Midbrain (tissue), 1 donor: Measurements from ENCODE around the gene MRAP.

Experiments
- DNase-seq: peaks from one replicate; lab custom pipeline; 2025; lab: John Stamatoyannopoulos, UW

The MRAP gene

GRCh38 chr21:32322676-32323075 is 24.0 kb downstream of the MRAP start:
- DNase-seq, result no peak

DNA sequence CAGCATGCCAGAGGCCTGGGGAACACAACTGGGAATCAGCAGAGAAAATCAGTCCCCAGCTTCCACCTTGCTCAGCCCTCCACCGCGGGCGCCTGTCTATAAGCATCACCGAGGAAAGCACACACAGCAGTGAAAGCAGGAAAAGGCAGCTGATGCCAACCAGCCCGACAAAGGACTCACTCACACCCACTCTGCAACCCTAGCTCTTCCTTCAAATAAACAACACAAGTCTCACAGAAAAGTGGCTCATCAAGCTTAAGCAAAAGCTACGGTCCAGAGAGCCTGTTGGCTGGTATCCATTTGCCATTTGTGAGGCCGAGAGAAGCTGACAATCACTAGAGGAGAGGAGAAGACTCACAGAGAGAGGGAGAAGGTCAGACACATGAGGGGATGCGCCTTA is 27.1 kb downstream of the MRAP start:
- DNase-seq, result peak; percentile 34

DNA sequence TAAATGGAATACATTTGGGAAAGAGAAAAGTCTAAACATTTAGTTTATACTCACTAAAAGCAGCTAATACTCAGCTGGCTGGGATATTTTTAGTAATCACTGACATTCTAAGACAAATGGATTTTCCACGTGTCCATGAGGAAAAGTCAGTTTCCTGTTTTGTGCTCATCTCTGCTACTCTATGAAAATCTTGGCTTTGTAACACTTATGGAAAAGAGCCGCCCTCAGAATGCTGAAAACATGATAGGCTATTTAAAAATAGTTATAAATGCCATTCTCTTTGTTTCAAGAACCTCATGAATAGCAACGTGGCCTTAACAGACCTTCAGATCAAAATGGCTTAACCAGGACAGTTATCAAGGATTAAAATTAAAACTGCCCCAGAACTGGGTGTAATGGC is 29.9 kb downstream of the MRAP start:
- DNase-seq, result no peak

GRCh38 chr21:32329331-32329730 is 30.7 kb downstream of the MRAP start:
- DNase-seq, result no peak

DNA sequence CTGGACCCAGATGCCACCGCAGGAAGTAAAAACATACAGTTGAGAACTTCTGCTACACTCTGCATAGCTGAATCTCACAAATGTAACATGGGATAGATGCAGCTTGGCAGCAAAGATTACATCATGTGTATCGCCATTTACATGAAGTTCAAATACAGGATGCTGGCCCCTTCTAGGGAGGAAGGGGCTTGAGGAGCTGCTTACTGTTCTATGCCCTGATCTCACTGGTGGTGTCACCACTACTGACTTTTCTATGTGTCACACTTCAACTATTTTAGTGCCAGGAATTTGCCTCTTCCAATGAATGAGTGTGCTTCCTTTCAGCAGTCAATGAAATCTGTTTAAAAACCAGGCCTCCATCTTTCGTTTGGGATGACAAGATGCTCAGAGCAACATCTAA is 31.1 kb downstream of the MRAP start:
- no peak for DNase-seq

GRCh38 chr21:32330784-32331311 is 32.2 kb downstream of the MRAP start:
- peak; percentile 50 for DNase-seq

DNA sequence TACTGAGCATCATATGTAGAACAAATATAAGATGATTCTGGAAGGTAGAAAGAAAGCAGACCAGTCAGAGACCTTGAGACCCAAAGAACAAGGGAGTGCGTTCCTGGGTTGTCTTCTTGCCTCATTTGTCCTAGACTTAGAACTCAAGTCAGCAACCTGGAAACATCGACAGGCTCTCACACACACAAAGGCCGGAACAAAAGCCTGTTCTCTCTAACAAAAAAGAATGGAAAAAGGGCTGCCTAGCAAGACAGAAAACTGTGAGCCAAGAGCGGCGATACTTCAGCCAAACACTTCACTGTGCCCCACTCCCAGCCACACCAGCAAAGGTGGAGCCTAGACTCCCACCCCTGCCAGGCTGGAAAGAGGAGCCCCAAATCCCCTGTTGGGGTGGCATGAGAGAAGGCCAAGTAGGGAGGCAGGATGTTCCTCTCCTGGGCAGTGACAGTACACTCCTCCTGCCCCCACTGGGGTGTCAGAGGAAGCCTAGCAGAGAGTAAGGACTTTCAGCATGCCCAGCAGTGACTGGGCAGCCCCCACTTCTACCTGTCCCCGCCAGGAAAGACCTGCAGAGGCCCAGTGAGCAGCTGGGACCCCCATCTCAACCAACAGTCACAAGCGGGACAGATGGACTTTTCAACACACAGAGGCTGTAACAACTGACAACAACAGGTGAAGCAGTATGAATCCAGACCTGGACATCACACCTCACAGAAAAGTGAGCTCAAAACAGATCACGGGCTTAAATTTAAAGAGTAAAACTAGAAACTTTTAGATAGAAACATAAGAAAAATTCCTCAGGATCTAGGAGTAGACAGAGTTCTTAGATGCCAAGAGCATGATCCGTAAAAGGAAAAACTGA is 33.0 kb downstream of the MRAP start:
- DNase-seq, result peak; percentile 45

GRCh38 chr21:32332463-32332951 is 33.9 kb downstream of the MRAP start:
- DNase-seq, result no peak

- DNase-seq, result no peak
Observed at GRCh38 chr21:32333953-32334673, 35.5 kb downstream of the MRAP start.

DNA sequence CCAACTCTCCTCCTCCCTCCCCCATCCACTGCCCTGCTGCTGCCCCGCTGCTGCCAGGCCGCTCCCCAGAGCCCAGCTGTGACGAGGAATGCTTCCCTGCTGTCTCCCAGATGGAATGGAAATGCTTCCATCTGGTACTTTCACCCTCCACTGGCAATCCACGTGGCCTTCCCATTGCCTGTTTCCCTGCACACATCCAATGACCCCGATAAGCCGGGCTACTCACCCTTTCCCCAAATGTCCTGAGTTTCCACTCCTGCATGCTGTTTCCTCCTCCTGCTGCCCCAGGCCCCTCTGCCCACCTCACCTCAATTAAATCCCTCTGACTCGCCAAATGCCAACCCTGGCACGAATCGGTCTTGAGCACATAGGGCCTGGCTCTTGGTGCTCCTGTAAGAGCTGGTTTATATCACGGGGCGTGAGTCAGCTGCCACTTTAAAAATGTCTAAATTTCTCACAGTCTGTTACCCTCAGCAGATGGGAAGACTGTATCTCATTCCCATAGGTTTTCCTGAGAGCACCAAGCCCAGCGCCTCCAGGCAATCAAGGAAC is 36.4 kb downstream of the MRAP start:
- DNase-seq, result peak; percentile 72

- DNase-seq, result peak; percentile 87
Observed at GRCh38 chr21:32335601-32336575, 37.2 kb downstream of the MRAP start.

DNA sequence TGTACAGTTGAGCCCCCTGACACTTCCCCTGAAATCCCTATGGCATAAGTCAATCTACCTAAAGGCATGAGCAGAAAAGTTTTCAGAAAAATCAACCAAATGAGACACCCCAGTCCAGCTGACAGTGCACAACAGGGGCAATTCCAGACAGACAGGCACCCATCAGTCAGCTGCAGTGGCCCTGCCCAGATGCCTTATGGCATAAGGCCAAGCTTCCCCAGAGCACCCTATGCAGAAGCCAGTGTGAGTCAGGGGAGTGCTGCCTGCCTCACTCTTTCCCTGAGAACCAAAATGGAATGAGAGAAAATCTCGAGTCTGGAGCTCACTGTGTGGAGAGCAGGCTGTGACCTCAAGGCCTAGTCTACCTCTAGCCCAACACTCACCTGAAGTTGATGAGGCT is 38.1 kb downstream of the MRAP start:
- DNase-seq, result peak; percentile 39

DNA sequence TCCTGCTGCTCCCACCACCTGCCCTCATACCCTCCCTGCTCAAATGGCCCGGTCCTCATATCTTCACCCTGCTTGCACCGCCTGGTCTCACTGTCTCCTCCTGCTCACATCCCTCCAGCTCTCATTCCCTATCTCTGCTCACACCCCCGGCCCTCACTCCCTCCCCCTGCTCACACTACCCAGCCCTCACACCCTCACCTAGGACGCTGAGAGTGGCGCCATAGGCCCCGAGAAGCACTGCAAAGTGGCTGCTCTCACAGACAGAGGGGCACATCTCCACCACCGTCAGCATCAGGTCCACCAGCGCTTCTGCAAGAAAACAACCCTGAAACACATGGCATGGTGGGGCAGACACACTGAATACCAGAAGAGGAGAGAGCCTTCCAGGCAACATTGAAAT is 38.6 kb downstream of the MRAP start:
- DNase-seq, result no peak

DNA sequence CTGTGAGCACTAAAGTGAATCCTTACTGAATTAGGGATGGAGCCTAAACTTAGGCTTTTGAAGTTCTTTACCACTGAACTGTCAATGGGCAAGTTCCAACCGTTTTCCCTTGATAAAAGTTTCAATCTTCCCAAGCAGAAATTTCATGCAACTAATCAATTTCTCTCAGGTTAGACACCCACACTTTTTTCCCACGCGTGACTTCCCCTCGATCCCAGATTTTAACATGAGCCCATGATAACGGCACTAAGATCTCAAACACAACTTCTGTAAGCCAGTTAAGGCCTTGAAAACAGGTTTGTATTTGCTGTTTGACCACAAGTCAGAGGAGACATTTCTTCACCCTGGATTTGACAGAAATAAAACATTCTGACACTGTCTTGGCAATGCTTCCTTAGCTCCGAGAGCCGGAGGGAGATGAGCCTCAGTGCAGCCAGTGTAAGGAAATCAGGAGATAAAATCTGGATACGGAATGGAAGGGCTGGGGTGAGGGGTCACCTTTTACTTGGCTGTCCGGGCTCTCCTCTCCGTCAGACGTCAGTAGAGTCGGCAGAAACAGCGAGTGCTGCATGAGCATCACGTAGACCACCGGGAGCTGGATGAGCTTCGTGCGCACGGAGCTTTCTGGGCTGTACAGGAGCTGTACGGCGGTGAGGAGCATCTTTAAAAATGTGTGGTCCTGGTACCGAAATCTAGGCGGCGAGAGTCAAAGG is 39.7 kb downstream of the MRAP start:
- DNase-seq, result no peak

GRCh38 chr21:32340863-32341848 is 42.5 kb downstream of the MRAP start:
- peak; percentile 32 for DNase-seq

DNA sequence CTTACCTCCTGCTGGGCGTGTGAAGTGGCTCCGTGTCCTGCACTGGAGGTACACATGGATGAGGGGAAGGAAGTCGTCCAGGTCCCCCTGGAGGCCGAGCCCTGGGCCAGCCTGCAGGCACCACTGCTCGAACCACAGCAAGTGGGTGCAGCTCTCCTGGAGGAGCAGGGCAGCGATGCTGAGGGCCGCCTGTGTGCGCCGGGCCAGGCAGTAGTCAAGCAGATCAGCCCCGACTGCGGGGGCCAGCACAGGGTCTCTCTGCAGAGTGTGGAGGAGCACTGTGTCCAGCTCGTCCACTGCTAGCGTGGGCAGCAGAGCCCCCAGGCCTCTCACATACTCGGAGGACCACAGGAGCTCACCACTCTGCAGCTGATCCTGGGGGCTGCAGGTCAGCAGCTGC is 48.3 kb downstream of the MRAP start:
- no peak for DNase-seq

DNA sequence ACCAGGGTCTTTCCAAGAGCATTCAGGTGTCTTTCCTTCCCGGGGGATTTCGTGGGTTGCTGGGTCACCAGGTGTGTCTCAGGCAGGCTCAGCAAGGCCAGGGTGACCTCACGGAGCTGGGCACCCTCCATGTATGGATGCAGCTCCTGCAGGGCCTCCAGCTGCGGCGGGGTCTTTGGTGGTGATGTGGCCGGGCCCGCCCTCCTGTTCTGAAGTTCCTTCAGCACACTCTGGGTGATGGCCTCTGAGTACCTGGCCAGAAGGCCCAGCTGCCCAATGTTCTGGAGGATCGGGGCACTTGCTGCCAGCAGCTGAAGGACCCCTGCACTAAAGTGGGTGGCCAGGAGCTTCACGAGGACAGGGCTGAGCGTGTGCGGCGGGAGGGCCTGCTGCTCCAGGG is 48.7 kb downstream of the MRAP start:
- DNase-seq, result no peak

DNA sequence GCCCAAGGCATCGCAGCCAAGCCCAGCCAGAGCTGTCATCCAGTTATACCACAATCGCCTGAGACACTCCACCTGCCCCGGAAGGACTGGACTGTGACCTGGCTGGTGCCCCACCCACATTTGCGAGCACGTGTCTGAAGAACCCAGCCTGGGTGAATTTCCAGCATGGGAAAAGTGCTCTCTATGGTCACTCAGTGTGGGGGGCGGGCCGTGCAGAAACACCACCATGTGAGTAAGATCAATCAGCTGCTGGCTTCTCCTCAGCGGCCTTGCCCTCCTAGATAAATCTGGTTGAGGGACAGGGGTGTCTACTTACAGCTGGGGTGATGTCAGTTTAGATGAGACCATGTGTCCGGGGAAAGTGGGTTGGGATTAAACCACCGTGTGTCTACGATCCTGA is 49.3 kb downstream of the MRAP start:
- DNase-seq, result no peak

DNA sequence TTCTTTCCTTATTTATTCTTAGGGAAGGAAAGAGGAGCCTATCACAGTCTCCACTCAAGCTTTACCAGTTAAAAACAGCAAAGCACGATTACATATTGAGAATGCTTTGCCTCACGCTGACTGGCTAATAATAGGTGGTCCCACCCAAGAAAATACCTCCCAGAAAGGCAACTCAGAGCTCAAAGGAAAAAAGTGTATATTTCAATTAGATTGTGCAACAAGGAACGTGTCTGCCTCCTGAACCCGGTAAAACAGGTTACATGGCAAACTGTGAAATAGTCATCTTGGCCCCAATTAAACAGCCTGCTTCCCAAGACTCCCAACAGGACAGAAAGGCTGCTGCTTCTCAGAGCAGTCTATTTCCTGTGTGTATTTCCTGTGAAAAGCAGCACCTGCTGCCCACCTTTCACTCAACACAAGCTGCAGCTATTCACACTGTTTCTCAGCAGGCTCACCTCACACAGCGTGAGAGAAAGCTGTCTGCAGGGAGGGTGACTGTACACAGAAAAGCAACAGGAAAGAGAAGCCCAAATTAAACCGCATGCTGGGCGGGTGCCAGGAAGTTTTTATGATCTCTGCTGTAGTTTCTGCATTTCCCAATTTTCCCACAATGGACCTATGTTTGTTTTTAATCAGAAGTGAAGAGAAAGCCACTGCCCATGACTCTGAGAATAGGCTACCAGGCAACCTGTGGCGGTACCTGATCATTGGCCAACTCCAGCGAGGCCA is 50.1 kb downstream of the MRAP start:
- no peak for DNase-seq
